ENCODE results near the gene HDLBP. TPM values are rescaled to one million over a fixed set of nuclear protein-coding genes. Genes with fewer than 3 reads are reported as not detected.

Gene HDLBP
- total RNA-seq, 1 donor from 2014 or later: 216 TPM

DNA sequence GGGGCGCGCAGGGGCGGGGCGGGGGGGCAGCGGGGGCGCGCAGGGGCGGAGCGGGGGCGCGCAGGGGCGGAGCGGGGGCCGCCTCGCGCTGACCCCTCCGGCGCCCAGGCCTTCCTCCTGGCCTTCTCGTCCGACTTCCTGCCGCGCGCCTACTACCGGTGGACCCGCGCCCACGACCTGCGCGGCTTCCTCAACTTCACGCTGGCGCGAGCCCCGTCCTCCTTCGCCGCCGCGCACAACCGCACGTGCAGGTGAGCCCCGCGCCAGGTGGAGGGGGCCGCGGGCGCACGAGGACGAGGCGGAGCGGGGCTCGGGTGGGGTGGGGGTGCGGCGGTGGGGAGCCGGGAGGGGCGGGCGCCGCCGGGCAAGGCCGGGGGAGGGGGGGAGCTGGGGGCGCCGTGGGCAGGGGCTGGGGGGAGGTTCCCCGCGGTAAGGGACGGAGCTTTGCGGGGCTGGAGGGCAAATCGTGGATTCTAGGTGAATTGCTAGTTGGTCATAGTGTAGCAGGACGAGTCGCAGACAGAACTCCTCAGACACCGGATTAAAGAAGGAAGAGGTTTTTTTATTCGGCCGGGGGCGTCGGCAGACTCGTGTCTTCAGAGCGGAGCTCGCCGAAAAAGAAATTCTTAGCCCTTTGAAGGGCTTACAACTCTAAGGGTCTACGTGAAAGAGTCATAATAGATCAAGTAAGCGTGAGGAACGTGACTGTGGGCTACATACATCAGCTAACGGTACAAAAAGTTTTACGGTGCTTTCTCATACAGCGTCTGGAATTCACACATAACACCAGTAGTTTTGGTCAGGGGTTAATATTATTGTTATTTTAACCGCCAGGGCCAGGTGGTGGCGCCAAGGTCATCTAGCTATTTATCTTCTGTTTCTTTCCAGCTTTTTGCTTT lies 97.1 kb downstream of the HDLBP start:
- peak overlapping the region; percentile 59 for H3K27ac Mint-ChIP-seq (ENCODE audit: unreplicated experiment)
- peak; percentile 74 for DNase-seq

DNA sequence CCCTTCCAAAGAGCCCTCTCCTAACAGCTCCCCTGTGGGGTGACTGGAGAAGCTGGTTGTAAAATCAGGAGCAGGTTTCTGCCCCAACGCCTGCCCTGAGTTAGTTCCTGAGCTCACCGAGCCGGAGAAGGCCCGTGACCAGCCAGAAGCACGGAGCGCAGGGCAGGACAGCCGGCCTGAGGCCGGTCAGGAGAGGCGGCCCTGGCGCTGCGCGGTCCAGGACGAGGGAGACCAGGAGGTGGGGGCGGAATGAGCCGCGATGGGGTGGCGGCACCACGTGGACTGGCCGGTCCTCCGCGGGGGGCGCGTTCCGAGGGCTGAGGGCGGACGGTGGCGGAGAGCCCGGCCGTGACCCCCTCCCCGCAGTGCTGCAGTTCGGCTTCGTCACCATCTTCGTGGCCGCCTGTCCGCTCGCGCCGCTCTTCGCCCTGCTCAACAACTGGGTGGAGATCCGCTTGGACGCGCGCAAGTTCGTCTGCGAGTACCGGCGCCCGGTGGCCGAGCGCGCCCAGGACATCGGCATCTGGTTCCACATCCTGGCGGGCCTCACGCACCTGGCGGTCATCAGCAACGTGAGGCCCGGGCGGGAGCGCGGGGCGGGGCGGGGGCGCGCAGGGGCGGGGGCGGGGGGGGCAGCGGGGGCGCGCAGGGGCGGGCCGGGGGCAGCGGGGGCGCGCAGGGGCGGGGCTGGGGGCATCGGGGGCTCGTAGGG lies 98.0 kb downstream of the HDLBP start:
- Mint-ChIP-seq H3K36me3 (ENCODE audit: unreplicated experiment) (no peaks in the 10 kb centered on the region), H3K27me3 (ENCODE audit: unreplicated experiment) (peaks cover 3% of the 10 kb centered on the region), H3K4me1 (ENCODE audit: low read depth, unreplicated experiment) (peaks cover 2% of the 10 kb centered on the region), H3K9me3 (ENCODE audit: unreplicated experiment) (peaks cover 2% of the 10 kb centered on the region), H3K27ac (ENCODE audit: unreplicated experiment) (peak overlapping the region; percentile 43), H3K4me3 (ENCODE audit: unreplicated experiment) (peak overlapping the region; percentile 77)
- TF ChIP-seq, protein P1, sequence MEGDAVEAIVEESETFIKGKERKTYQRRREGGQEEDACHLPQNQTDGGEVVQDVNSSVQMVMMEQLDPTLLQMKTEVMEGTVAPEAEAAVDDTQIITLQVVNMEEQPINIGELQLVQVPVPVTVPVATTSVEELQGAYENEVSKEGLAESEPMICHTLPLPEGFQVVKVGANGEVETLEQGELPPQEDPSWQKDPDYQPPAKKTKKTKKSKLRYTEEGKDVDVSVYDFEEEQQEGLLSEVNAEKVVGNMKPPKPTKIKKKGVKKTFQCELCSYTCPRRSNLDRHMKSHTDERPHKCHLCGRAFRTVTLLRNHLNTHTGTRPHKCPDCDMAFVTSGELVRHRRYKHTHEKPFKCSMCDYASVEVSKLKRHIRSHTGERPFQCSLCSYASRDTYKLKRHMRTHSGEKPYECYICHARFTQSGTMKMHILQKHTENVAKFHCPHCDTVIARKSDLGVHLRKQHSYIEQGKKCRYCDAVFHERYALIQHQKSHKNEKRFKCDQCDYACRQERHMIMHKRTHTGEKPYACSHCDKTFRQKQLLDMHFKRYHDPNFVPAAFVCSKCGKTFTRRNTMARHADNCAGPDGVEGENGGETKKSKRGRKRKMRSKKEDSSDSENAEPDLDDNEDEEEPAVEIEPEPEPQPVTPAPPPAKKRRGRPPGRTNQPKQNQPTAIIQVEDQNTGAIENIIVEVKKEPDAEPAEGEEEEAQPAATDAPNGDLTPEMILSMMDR (IDR thresholded peaks at IDR 0.05; ENCODE audit: partially characterized antibody, unreplicated experiment): no peak
- DNase-seq: peak; percentile 79

More for the DNA sequence above, 97.1 kb downstream of the HDLBP start:
- H3K27me3 Mint-ChIP-seq (ENCODE audit: unreplicated experiment): peaks cover 2% of the 10 kb centered on the region
- peaks cover 7% of the 10 kb centered on the region for H3K9me3 Mint-ChIP-seq (ENCODE audit: unreplicated experiment)
- H3K4me1 Mint-ChIP-seq (ENCODE audit: low read depth, unreplicated experiment): peaks cover 5% of the 10 kb centered on the region
- TF ChIP-seq, protein P1 (IDR thresholded peaks at IDR 0.05; ENCODE audit: partially characterized antibody, unreplicated experiment): no peak
- peak overlapping the region; percentile 91 for H3K4me3 Mint-ChIP-seq (ENCODE audit: unreplicated experiment)
- H3K36me3 Mint-ChIP-seq (ENCODE audit: unreplicated experiment): no peaks in the 10 kb centered on the region

DNA sequence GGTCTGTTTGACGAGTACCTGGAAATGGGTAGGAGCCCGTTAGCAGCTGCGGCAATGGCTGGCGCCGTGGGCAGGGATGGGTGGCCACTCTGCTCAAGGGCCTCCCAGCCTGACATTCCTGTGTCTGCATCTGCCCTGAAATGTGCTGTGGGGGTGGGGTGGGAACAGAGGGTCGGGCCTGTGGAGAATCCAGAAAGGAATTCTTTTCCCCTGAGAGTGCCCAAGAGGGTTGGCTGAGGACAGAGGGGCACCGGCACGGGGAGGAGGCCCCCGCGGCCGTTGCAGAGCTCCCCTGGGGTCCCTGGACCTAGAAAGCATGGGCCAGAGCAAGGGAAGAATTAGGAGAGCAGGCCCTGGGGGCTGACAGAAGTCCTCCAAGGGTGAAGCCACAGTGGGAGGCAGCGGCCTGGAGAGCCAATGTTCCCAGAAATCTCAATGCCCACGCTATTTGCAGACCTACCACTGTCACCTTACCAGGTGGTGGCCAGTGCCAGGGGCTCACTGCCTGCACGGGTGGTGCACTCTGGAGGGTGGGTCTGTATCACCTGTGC lies 99.2 kb downstream of the HDLBP start:
- no peaks in the 10 kb centered on the region for H3K9me3 Mint-ChIP-seq (ENCODE audit: unreplicated experiment)
- H3K36me3 Mint-ChIP-seq (ENCODE audit: unreplicated experiment): no peaks in the 10 kb centered on the region
- no peak overlapping the region for H3K27ac Mint-ChIP-seq (ENCODE audit: unreplicated experiment)
- peaks cover 2% of the 10 kb centered on the region for H3K4me1 Mint-ChIP-seq (ENCODE audit: low read depth, unreplicated experiment)
- H3K27me3 Mint-ChIP-seq (ENCODE audit: unreplicated experiment): peaks cover 3% of the 10 kb centered on the region
- TF ChIP-seq, protein P1 (IDR thresholded peaks at IDR 0.05; ENCODE audit: partially characterized antibody, unreplicated experiment): no peak
- no peak for DNase-seq
- peak overlapping the region; percentile 57 for H3K4me3 Mint-ChIP-seq (ENCODE audit: unreplicated experiment)

DNA sequence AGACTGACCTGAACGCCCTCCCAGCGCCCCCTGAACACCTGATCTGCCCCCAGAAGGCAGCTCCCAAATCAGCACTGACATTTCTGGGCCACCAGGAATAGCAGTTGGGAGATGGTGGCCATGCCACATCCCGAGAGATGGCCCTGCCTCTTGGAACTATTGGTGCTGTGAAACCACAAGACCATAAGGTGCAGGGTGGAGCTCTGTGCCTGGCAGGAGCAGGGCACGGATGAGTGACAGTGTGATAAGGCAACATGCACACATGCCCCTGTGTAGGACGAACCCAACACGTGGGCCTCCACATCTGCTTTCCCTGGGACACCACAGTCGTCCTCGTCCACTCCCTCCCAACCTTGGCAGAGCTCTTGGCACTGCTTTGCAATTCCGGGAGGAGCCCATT lies 100.1 kb downstream of the HDLBP start:
- Mint-ChIP-seq H3K4me3 (ENCODE audit: unreplicated experiment) (no peak overlapping the region), H3K4me1 (ENCODE audit: low read depth, unreplicated experiment) (peaks cover 2% of the 10 kb centered on the region), H3K27me3 (ENCODE audit: unreplicated experiment) (peaks cover 3% of the 10 kb centered on the region), H3K27ac (ENCODE audit: unreplicated experiment) (no peak overlapping the region), H3K36me3 (ENCODE audit: unreplicated experiment) (no peaks in the 10 kb centered on the region), H3K9me3 (ENCODE audit: unreplicated experiment) (no peaks in the 10 kb centered on the region)
- DNase-seq: no peak
- TF ChIP-seq, protein P1 (IDR thresholded peaks at IDR 0.05; ENCODE audit: partially characterized antibody, unreplicated experiment): no peak

All from glutamatergic neuron (in vitro differentiated cells).